IPS DF 6.9 (cell line): ENCODE results near the gene LYRM2.
A peak's percentile ranks its signal among the peaks of the same experiment; 100 is the strongest.

Source experiments
- DNase-seq: peaks from one replicate; pipeline ENCODE4 v3.0.0-alpha.2; 2013; ENCODE audit warnings: low read depth, low spot score
- H3K27ac ChIP-seq: one replicate; pipeline ENCODE4 v1.5.1; 2013; ENCODE audit warnings: low read length, control low read depth
- H3K27me3 ChIP-seq: 2 replicates; pipeline ENCODE4 v1.6.1; 2013; ENCODE audit warnings: mild to moderate bottlenecking, low read length; ENCODE audit not compliant: control insufficient read depth, insufficient read depth
- H3K36me3 ChIP-seq: 2 replicates; pipeline ENCODE4 v1.6.1; 2013; ENCODE audit warnings: low read length; ENCODE audit not compliant: control insufficient read depth, insufficient read depth
- H3K4me1 ChIP-seq: 2 replicates; pipeline ENCODE4 v1.6.1; 2013; ENCODE audit warnings: low read length; ENCODE audit not compliant: control insufficient read depth, insufficient read depth
- H3K4me3 ChIP-seq: 2 replicates; pipeline ENCODE4 v1.5.1; 2013; ENCODE audit warnings: mild to moderate bottlenecking, low read length
- H3K9me3 ChIP-seq: 2 replicates; pipeline ENCODE4 v1.6.1; 2013; ENCODE audit warnings: low read length, inconsistent platforms; ENCODE audit not compliant: control insufficient read depth, insufficient read depth
- WGBS: extraction: QIAGEN DNeasy Blood & Tissue Kit; methylation state at CpG from one replicate; pipeline ENCODE4 v1.1.7; 2013; ENCODE audit warnings: mixed read lengths, missing lambda C conversion rate; ENCODE audit not compliant: insufficient read length, insufficient coverage; 5-methylcytosine and 5-hydroxymethylcytosine counted together

Gene LYRM2

GRCh38 chr6:89539779-89540178 lies 98.8 kb downstream of the LYRM2 start:
- H3K9me3 ChIP-seq: no peaks in the 10 kb centered on the region
- no peaks in the 10 kb centered on the region; the same call in 1 of the 2 replicates for H3K4me1 ChIP-seq
- DNase-seq: no peak
- H3K27me3 ChIP-seq: no peaks in the 10 kb centered on the region
- H3K4me3 ChIP-seq: no peak overlapping the region
- no peak overlapping the region for H3K27ac ChIP-seq
- H3K36me3 ChIP-seq: no peaks in the 10 kb centered on the region
- no CpG with 5 or more reads among the region's 2 CpGs for WGBS

- Histone ChIP-seq H3K27ac (no peak overlapping the region), H3K4me1 (no peaks in the 10 kb centered on the region; the same call in 1 of the 2 replicates), H3K36me3 (no peaks in the 10 kb centered on the region), H3K4me3 (no peak overlapping the region), H3K27me3 (no peaks in the 10 kb centered on the region), H3K9me3 (no peaks in the 10 kb centered on the region)
- DNase-seq: peak; percentile 22
- WGBS: no CpG with 5 or more reads among the region's 5 CpGs
Observed at GRCh38 chr6:89536231-89536630, 102.3 kb downstream of the LYRM2 start.

- Histone ChIP-seq H3K36me3 (no peaks in the 10 kb centered on the region), H3K9me3 (no peaks in the 10 kb centered on the region), H3K27ac (no peak overlapping the region), H3K4me3 (no peak overlapping the region), H3K4me1 (no peaks in the 10 kb centered on the region), H3K27me3 (no peaks in the 10 kb centered on the region)
- no peak for DNase-seq
- no CpG with 5 or more reads among the region's 11 CpGs for WGBS
Observed at GRCh38 chr6:89530982-89531381, 107.6 kb downstream of the LYRM2 start.

GRCh38 chr6:89528866-89529265 lies 109.7 kb downstream of the LYRM2 start:
- Histone ChIP-seq H3K27ac (no peak overlapping the region), H3K9me3 (no peaks in the 10 kb centered on the region), H3K27me3 (no peaks in the 10 kb centered on the region), H3K36me3 (no peaks in the 10 kb centered on the region), H3K4me3 (no peak overlapping the region), H3K4me1 (no peaks in the 10 kb centered on the region)
- DNase-seq: no peak

GRCh38 chr6:89527634-89528033 lies 110.9 kb downstream of the LYRM2 start:
- no peak for DNase-seq
- H3K4me1 ChIP-seq: no peaks in the 10 kb centered on the region
- WGBS: no CpG with 5 or more reads among the region's 2 CpGs
- H3K27ac ChIP-seq: no peak overlapping the region
- H3K4me3 ChIP-seq: no peak overlapping the region
- H3K9me3 ChIP-seq: no peaks in the 10 kb centered on the region
- no peaks in the 10 kb centered on the region for H3K27me3 ChIP-seq
- no peaks in the 10 kb centered on the region for H3K36me3 ChIP-seq

- no CpG with 5 or more reads among the region's 2 CpGs for WGBS
- no peak for DNase-seq
- Histone ChIP-seq H3K27ac (no peak overlapping the region), H3K9me3 (no peaks in the 10 kb centered on the region), H3K36me3 (no peaks in the 10 kb centered on the region), H3K4me1 (no peaks in the 10 kb centered on the region), H3K27me3 (no peaks in the 10 kb centered on the region), H3K4me3 (no peak overlapping the region)
Observed at GRCh38 chr6:89526563-89526869, 112.0 kb downstream of the LYRM2 start.

- Histone ChIP-seq H3K36me3 (no peaks in the 10 kb centered on the region), H3K4me3 (no peak overlapping the region), H3K27ac (no peak overlapping the region), H3K4me1 (no peaks in the 10 kb centered on the region), H3K9me3 (no peaks in the 10 kb centered on the region), H3K27me3 (no peaks in the 10 kb centered on the region)
- no peak for DNase-seq
- WGBS: no CpG with 5 or more reads among the region's 4 CpGs
Observed at GRCh38 chr6:89525786-89526562, 112.6 kb downstream of the LYRM2 start.

GRCh38 chr6:89522778-89523177 lies 115.8 kb downstream of the LYRM2 start:
- no peak overlapping the region for H3K27ac ChIP-seq
- WGBS: no CpG with 5 or more reads among the region's 2 CpGs

GRCh38 chr6:89520736-89521135 lies 117.8 kb downstream of the LYRM2 start:
- DNase-seq: no peak
- no peak overlapping the region for H3K4me3 ChIP-seq
- no peak overlapping the region for H3K27ac ChIP-seq
- H3K9me3 ChIP-seq: no peaks in the 10 kb centered on the region
- H3K27me3 ChIP-seq: no peaks in the 10 kb centered on the region
- no peaks in the 10 kb centered on the region for H3K4me1 ChIP-seq
- no peaks in the 10 kb centered on the region for H3K36me3 ChIP-seq

More at GRCh38 chr6:89522778-89523177, 115.8 kb downstream of the LYRM2 start:
- no peaks in the 10 kb centered on the region for H3K27me3 ChIP-seq
- H3K4me1 ChIP-seq: no peaks in the 10 kb centered on the region
- no peak overlapping the region for H3K4me3 ChIP-seq
- no peaks in the 10 kb centered on the region for H3K36me3 ChIP-seq
- DNase-seq: no peak
- no peaks in the 10 kb centered on the region for H3K9me3 ChIP-seq

- no peak overlapping the region for H3K27ac ChIP-seq
- WGBS: no CpG with 5 or more reads among the region's 4 CpGs
- no peaks in the 10 kb centered on the region for H3K27me3 ChIP-seq
- no peak overlapping the region for H3K4me3 ChIP-seq
- no peaks in the 10 kb centered on the region for H3K9me3 ChIP-seq
- H3K4me1 ChIP-seq: no peaks in the 10 kb centered on the region
- no peak for DNase-seq
- H3K36me3 ChIP-seq: no peaks in the 10 kb centered on the region
Observed at GRCh38 chr6:89518352-89519055, 120.0 kb downstream of the LYRM2 start.
